ENCODE measurements around the gene ELAVL2.

GRCh38 chr9:23682891-23683431 is 143.1 kb downstream of the ELAVL2 start:
- no peak for TF ChIP-seq CTCF (IDR thresholded peaks at IDR 0.05)
- TF ChIP-seq POLR2A (IDR thresholded peaks at IDR 0.05), result no peak

Data from Peyer's patch (tissue), 4 donors.